HG03045 (cell line): Measurements from ENCODE around the gene MAP7.
"Not testable (repeated sequence)": the region's sequence is repeated elsewhere in the genome, so short reads cannot be mapped to it uniquely, and the experiment has no call there.

Experiments used
- ATAC-seq: cut with Tn5 transposase; IDR thresholded peaks from one replicate; pipeline ENCODE4 v1.9.1; 2021; ENCODE audit warnings: mild to moderate bottlenecking, moderate library complexity; ENCODE audit not compliant: unreplicated experiment

The MAP7 gene

GRCh38 chr6:136550330-136551071 lies at the start of gene MAP7:
TSS of gene MAP7 (minus strand) at chr6:136550422. CDS start at chr6:136550408, 14 bp downstream.
- ATAC-seq: peak; percentile 80

- no peak for ATAC-seq
Observed at GRCh38 chr6:136599329-136600011, 49.2 kb upstream of the MAP7 start.

GRCh38 chr6:136598048-136598447 lies 47.8 kb upstream of the MAP7 start:
- ATAC-seq: no peak

DNA sequence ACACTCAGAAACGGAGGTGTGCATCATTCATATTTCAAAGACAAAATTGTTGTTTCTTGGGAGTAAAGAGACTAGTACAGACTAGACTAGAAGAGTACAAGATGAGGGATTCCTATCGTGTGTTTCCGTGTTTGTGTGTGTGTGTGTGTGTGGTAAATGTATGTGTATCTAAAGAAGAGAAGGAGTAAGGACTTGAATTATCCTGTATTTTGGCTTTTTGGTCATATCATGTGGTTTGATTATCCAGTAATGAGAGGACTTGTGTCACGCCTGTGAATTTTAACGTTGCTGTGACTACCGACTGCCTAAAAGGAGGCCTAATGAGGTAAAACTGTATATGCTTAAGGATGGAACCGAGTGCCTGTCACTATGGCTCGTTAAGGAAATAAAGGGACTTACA lies 44.4 kb upstream of the MAP7 start:
- no peak for ATAC-seq

DNA sequence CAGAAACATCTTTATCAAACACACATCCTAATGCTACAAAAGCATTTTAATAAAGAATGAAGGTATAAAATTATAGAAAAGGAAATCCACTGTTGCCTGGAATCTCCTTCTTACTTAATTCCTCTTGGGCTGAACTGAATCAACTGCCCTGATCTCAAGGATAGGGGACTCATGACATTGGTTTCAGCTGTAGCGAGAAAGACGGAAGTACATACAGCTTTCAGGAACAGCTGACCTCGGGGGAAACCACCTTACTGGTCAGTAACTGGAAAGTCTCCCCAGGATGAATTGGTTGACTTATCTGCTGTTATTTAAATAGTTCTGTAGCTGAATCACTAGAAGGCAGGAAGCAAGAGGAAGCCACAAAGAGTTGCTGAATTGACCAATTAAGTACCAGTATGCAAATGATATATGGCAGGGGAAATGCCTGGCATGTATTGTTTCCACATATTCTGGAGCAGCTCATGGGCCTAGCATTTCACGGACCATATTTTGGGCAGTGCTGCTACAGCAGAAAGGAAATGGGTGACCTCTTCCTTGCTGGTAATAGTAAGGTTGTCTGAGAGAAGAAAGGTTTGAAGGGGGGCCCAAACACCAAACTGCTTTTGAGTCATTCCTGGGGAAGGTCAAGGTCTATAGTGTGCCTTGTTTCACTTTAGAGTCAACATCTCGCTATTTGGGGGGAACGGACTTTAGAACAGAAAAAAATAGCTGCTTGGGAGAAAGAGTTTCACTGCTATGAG lies 43.7 kb upstream of the MAP7 start:
- ATAC-seq: peak; percentile 95

DNA sequence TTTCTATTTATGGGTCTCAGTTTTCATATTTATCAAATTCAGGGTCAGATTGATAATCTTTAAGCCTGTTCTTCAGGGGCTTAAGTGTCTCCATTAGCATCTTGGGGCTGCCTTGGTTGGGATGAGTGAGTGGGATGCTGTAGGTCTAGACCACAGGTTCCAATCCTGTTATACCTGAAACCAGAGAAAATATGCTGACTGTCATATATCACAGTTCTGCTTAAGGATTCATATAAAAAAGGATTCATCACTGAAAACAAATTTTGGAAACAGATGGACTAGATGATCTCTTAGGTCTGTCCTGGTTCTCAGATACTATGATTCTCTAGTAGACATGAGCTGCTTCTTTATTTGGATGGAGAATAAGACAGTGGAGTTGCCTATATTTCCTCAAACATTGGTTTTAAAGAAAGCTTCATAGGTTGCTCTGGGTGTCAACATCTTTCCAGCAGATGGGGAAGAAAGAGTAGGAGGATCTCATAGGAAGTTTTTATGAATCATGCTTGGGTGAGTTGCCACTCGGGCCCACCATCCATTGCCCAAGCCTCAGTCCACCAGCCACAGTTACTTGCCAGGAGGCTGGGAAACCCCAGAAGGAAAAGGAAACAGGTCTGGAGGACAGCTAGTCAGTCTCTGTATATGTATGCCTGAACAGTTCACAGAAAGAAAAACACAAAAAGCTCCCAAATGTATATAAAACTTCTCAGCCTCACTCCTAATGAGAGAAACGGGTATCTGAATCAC lies 42.9 kb upstream of the MAP7 start:
- ATAC-seq: no peak

GRCh38 chr6:136591617-136592016 lies 41.4 kb upstream of the MAP7 start:
- ATAC-seq: no peak

- not testable (repeated sequence) for ATAC-seq
Observed at GRCh38 chr6:136590846-136591245, 40.6 kb upstream of the MAP7 start.

- no peak for ATAC-seq
Observed at GRCh38 chr6:136587527-136587926, 37.3 kb upstream of the MAP7 start.

DNA sequence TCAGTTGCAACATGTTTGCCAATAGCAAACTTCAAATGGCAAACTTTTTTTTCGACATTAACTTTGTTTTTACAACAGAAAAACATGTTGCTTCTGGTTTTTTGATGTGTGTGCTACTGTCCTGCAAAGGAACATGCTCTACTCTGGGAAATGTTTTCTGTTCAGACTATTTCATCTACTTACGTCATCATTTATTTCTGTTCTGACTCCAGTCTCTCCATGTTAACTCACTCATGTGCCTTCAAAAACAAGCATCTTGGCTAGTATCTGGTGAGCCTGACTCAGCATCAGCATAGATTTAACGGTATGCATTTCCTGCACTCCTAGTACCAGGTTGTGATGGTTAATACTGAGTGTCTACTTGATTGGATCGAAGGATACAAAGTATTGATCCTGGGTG lies 36.1 kb upstream of the MAP7 start:
- no peak for ATAC-seq

DNA sequence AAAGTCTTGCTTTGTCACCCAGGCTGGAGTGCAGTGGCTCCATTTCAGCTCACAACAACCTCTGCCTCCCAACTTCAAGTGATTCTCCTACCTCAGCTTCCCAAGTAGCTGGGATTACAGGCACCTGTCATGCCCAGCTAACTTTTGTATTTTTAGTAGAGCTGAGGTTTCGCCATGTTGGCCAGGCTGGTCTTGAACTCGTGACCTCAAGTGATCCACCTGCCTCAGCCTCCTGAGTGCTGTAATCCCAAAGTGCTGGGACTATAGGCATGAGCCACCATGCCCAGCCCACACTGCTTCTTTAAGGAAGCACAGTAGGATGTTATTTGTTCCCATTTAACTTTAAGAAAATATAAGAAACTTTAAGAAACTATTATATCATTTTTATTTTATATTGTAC lies 35.3 kb upstream of the MAP7 start:
- ATAC-seq: not testable (repeated sequence)

DNA sequence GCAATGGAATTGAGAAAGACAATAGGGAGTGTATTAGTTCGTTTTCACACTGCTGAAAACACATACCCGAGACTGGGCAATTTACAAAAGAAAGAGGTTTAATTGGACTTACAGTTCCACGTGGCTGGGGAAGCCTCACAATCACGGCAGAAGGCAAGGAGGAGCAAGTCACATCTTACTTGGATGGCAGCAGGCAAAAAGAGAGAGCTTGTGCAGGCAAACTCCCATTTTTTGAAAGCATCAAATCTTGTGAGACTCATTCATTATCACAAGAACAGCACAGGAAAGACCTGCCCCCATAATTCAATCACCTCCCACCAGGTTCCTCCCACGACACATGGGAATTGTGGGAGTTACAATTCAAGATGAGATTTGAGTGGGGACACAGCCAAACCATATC lies 34.1 kb upstream of the MAP7 start:
- not testable (repeated sequence) for ATAC-seq

DNA sequence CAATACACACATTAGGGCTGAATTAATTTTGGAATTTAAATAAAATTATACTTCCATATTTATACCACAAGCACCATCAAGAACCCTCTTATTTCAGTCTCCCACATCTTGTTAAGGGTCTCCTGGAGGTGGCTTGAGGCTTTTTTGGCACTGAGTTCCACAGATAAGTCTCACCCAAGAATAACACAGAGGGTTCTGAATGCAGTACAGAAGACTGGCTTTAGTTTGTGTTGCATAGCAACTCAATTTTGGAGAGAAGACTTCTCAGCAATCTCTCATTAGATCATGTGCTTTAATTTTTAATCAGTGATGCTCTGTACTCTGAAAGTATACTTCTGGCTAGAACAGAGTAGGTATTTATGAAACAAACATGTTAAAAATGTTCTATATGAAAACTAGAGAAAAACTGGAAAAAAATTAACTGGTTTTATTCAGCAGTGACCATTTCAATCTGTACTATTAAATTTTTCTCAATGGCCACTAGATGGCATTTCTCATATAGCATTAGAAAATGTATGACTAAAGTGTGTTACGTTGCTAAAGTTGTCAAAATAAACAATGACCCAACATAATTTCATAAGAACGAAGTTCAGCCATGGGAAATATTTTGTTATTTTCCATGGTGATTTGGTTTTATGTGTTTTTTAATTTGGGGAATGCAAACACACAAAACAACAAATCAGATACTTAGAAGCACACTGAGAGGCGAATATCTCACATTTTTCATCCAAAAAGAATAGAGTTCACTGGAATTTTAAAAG lies 32.7 kb upstream of the MAP7 start:
- ATAC-seq: no peak

DNA sequence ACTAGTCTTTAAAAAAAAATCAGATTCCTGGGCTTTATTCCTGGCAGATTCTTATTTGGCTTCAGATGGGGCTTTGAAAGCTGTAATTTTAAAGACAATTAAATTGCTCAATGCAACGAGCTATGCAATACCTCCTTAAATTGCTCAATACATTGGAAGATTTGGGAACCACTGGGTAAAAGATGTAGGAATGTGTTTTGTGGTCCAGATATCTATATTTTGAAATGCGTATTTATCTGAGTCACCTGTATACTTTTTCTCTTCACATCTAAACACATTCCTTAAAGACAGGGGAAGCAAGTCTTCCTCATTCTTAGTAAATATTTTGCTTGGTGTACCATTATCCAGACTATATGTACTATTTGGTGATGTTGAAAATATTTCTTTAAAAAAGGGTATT lies 29.6 kb upstream of the MAP7 start:
- ATAC-seq: no peak

GRCh38 chr6:136576821-136577220 lies 26.6 kb upstream of the MAP7 start:
- ATAC-seq: no peak

DNA sequence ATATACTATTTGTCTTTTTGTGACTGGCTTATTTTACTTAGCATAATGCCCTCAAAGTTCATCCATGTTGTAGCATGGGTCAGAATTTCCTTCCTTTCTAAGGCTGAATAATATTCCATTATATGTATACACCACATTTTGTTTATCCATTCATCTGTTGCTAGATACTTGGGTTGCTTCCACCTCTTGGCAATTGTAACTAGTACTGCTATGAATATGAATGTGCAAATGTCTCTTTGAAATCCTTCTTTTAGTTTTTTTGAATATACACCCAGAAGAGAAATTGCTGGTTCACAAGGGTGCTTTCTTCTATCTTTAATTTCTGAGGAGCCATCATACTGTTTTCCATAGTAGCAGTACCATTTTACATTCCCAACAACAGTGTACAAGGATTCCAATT lies 21.3 kb upstream of the MAP7 start:
- no peak for ATAC-seq

GRCh38 chr6:136571065-136571464 lies 20.8 kb upstream of the MAP7 start:
- ATAC-seq: no peak

GRCh38 chr6:136568129-136568528 lies 17.9 kb upstream of the MAP7 start:
- ATAC-seq: no peak

- ATAC-seq: no peak
Observed at GRCh38 chr6:136567688-136568087, 17.5 kb upstream of the MAP7 start.

DNA sequence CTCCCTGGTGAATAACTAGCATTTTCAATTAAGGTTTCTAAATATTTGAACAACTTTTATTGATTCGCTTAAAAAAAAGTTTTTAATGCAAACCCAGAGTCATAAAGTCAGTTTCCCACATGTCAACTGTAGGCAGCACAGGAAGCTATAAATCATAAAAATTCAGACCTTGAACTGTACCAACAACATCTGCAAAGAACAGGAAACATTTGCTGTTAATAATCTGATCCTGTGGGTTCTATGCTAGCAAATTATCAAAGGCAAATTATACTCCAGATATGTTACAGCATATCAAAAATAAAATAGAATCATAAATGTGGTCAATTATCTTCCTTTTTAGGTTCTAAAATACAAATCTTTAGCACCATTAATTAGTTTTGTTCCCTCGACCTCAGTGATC lies 16.6 kb upstream of the MAP7 start:
- no peak for ATAC-seq
